Measurements from ENCODE around the gene LRRC1. TPM values are rescaled to one million over a fixed set of nuclear protein-coding genes. Genes with fewer than 3 reads are reported as not detected.

LRRC1 gene
- total and polyA plus RNA-seq, 2 donors (not counting 3 experiments of a cell fraction or from before 2014, with no cell fraction given): 5.6 to 11.7 TPM

DNA sequence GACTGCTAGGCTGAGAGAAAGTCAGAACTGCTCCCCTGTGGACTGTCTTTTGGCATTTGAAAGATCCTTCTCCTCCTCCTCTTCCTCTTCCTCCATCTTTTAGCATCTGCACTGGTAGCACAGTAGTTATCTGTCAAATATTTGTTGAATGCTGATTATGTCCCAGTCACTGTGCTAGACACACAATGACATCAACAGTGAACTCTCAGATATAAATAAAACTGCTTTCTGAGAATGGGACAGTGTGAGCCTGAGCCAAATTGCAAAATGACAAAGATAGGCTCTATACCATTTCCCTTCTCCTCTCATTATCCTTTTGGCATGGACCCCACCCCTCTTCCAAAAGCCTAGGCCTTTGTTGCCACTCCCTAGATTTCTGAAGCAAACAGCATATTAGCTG is 27.9 kb upstream of the LRRC1 start:
- no peaks in the 10 kb centered on the region for H4K20me1 ChIP-seq (replicated peaks; ENCODE audit: control insufficient read depth, extremely low read depth, insufficient read depth, low read length)
- no peak overlapping the region for H3K27ac ChIP-seq (ENCODE audit: insufficient read depth, low read depth, low read length)
- H3K4me2 ChIP-seq (ENCODE audit: insufficient read depth, low read length): no peak overlapping the region
- no peaks in the 10 kb centered on the region for H3K4me1 ChIP-seq (ENCODE audit: control insufficient read depth, extremely low read depth, insufficient read depth, low read length)
- BruUV-seq (replicated peaks): no TSS peak
- no peaks in the 10 kb centered on the region for H3K79me2 ChIP-seq (ENCODE audit: control insufficient read depth, insufficient read depth, low read length)
- H3K4me3 ChIP-seq (replicated peaks in 1 of 3; ENCODE audit: insufficient read depth in 1 of 3, low read depth in 1 of 3, low read length in 3 of 3): no peak overlapping the region
- H3K9me1 ChIP-seq (replicated peaks; ENCODE audit: control insufficient read depth, extremely low read depth, insufficient read depth, low read length): no peaks in the 10 kb centered on the region
- no peak for TF ChIP-seq POLR2AphosphoS5 (IDR thresholded peaks at IDR 0.05; ENCODE audit: insufficient read depth, low read depth, low read length)
- no peak for TF ChIP-seq EZH2 (IDR thresholded peaks at IDR 0.05; ENCODE audit: borderline replicate concordance, low read depth, low read length, severe bottlenecking)
- TF ChIP-seq, protein P1, sequence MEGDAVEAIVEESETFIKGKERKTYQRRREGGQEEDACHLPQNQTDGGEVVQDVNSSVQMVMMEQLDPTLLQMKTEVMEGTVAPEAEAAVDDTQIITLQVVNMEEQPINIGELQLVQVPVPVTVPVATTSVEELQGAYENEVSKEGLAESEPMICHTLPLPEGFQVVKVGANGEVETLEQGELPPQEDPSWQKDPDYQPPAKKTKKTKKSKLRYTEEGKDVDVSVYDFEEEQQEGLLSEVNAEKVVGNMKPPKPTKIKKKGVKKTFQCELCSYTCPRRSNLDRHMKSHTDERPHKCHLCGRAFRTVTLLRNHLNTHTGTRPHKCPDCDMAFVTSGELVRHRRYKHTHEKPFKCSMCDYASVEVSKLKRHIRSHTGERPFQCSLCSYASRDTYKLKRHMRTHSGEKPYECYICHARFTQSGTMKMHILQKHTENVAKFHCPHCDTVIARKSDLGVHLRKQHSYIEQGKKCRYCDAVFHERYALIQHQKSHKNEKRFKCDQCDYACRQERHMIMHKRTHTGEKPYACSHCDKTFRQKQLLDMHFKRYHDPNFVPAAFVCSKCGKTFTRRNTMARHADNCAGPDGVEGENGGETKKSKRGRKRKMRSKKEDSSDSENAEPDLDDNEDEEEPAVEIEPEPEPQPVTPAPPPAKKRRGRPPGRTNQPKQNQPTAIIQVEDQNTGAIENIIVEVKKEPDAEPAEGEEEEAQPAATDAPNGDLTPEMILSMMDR (IDR thresholded peaks at IDR 0.05; ENCODE audit: extremely low read depth in 1 of 2, insufficient read depth in 1 of 2, low read depth in 1 of 2, low read length in 2 of 2): no peak
- no peak for TF ChIP-seq POLR2A (IDR thresholded peaks at IDR 0.05; ENCODE audit: low read depth, low read length)
- TF ChIP-seq GATA2 (IDR thresholded peaks at IDR 0.05; ENCODE audit: insufficient read depth, insufficient read length, low read depth, low read length): no peak
- TF ChIP-seq, protein P2, sequence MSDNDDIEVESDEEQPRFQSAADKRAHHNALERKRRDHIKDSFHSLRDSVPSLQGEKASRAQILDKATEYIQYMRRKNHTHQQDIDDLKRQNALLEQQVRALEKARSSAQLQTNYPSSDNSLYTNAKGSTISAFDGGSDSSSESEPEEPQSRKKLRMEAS (IDR thresholded peaks at IDR 0.05; ENCODE audit: insufficient read depth, insufficient read length): no peak
- TF ChIP-seq JUN (IDR thresholded peaks at IDR 0.05; ENCODE audit: borderline replicate concordance, insufficient read depth, insufficient read length, low read depth): no peak
- TF ChIP-seq MYC (IDR thresholded peaks at IDR 0.05; ENCODE audit: low read depth, low read length): no peak
- no peak for TF ChIP-seq FOS (IDR thresholded peaks at IDR 0.05; ENCODE audit: borderline replicate concordance, insufficient read depth, low read length)
- DNase-seq (ENCODE audit: low read depth, low spot score): no peak
- dilution Hi-C loops (cut with MboI; ENCODE audit: extremely low pct_ligation_motif_present, low sequenced_read_pairs) (no loop called here), intact Hi-C loops (cut with micrococcal nuclease) (no loop called here)
- no peak overlapping the region for H3K9ac ChIP-seq (replicated peaks; ENCODE audit: extremely low read depth, insufficient read depth, low read length)
- ChIA-PET POLR2A (no interaction called here), CTCF (no interaction called here)
- FAIRE-seq: no peak
- no peaks in the 10 kb centered on the region for H3K9me3 ChIP-seq (replicated peaks; ENCODE audit: control insufficient read depth, insufficient read depth, low read length)
- no peak overlapping the region for H2AFZ ChIP-seq (ENCODE audit: low read depth, low read length)
- H3K36me3 ChIP-seq (ENCODE audit: control insufficient read depth in 2 of 2, extremely low read depth in 1 of 2, insufficient read depth in 2 of 2, low read length in 2 of 2): no peaks in the 10 kb centered on the region
- H3K27me3 ChIP-seq (ENCODE audit: control insufficient read depth in 2 of 2, insufficient read depth in 2 of 2, low read length in 2 of 2): no peaks in the 10 kb centered on the region
